Measurements from ENCODE around the gene MGMT.
A peak's percentile ranks its signal among the peaks of the same experiment; 100 is the strongest.
"Not testable (repeated sequence)": the region's sequence is repeated elsewhere in the genome, so short reads cannot be mapped to it uniquely, and the experiment has no call there.

Gene MGMT

DNA sequence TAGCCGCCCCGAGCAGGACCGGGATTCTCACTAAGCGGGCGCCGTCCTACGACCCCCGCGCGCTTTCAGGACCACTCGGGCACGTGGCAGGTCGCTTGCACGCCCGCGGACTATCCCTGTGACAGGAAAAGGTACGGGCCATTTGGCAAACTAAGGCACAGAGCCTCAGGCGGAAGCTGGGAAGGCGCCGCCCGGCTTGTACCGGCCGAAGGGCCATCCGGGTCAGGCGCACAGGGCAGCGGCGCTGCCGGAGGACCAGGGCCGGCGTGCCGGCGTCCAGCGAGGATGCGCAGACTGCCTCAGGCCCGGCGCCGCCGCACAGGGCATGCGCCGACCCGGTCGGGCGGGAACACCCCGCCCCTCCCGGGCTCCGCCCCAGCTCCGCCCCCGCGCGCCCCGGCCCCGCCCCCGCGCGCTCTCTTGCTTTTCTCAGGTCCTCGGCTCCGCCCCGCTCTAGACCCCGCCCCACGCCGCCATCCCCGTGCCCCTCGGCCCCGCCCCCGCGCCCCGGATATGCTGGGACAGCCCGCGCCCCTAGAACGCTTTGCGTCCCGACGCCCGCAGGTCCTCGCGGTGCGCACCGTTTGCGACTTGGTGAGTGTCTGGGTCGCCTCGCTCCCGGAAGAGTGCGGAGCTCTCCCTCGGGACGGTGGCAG is at the start of gene MGMT:
TSS of gene MGMT (plus strand) at position 539 of the 656 bp plus-strand sequence.
- peak; percentile 72 for DNase-seq

DNA sequence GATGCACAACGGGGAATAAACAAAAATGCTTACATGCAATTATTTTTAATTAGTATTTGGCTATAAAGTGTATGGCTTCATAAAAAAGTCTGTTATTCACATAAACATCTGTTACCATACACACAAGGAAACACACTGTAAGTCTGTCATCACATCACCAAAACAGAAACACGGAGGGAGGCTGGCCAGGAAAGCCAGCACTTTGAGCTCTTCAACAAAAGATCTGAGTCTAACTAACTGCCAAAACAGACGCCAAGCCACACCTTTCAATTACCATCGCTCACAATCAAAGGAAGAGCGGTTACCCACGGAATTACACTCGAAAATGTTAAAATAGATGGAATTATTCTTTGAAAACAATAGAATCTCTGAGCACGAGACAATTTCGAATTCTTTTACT is 49.2 kb upstream of the MGMT start:
- DNase-seq: no peak

DNA sequence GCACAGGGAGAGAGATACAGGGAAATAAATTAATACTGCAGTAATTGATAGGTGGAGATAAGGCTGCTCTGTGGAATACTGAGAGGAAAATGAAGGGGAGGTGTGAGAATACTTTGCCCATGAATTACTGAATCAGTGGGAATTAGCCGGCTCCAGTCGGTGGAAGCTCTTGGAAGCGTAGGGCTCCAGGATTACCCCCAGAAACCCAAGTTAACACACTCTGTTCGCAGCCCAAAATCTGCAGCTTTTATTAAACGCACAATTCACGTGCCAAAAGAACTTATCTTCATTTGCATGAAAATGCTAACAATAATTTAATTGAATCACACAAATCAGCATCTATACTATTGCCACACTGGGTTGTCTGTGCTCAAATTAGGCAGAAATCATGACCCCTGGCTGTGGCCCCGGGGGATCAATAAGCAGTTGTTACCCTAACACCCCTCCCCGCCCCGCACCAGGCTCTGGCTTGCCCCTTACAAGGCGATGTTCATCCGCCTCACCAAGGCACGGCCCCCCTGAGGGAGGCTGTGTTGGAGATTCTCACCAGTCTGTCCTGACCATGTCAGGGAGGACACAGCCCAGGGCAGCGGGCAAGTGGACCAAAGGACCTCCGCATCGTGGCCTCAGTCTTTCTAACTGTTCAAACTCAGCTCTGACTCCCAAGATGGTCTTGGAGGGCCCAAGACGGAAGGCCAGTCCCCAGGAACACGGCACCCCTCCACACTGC is 48.4 kb upstream of the MGMT start:
- no peak for DNase-seq

DNA sequence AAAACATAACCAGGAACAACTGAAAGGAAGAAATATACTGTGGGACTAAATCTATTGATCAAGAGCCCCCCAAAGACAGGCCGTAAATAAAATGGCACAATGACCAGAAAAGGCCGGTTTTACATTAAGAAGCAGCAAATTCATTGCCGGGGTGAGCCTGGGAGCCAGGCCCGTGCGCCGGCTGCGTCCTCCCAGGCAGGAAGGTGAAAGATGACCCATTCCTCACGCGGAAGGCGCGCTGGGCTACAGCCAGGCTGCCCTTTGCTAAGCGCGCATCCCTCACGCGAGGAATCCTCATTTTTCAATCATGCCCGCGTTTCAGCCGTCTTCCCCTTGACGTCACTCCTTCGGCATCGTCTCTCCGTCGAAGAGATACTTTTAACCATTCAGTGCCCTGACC is 47.6 kb upstream of the MGMT start:
- DNase-seq: no peak

DNA sequence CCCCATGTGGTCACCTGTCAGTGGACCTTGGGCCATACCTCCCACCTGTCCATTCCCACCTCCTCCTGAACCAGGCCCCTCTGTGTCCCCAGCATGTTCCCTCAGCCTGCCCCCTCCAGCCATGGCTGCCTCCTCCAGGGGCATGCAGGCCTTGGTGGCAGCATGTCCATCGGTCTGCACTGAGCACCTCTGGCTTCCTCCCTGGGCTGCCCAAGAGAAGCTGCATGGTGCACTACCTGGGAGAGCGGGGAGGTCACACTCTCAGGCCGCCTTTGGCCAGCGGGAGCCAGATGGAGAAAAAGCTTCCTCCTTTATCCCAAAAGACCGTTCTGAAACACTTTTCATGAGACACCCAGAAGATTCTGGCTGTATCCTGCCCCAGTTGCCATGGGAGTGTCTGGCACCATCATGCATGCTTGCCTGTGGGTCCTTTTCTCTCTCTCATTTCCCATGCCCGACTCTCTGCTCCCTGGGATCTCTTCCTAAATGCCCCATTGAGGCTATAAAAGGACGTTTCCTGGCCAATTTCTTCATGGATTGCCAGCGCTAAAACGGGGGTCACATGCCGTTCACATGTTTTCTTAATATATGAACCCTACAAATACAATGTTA is 45.5 kb upstream of the MGMT start:
- no peak for DNase-seq

DNA sequence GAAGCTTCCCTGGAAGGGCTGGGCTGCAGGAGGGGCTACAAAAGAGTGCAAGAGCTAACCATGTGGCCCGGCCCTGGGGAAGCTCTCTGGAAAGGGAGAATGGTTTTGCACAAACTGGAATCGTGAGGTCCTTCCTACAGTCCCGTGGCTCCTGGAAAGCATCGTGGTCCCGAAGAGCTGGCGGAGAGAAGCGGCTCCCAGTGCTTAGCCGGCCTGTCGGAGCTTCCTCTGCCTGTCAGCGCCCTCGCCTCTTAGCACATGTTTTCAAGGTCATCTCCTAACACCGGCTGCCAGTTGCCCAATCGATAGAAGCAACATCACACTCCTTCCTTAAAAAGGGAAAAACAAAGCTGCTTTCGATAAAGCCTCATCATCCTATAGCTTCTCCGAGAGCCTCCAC is 42.1 kb upstream of the MGMT start:
- no peak for DNase-seq

DNA sequence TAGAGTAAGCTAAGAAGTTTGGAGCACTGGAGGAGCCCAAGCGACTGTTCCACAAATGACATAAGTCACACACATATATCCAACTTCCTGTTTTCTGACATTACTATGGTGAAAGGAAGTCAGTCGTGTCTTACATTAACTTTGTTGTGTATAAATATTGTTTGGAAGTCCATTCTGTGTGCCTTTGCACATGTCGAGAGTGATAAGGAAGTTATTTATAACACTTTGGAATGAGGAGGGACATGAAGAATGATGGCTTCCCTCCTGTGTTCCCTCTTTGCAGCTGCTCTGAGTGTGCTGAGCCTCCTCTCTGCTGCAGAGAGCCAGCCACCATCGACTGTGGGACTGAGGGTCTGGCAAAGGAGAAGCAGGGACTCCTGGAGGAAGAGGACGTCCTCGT is 40.4 kb upstream of the MGMT start:
- DNase-seq: no peak

DNA sequence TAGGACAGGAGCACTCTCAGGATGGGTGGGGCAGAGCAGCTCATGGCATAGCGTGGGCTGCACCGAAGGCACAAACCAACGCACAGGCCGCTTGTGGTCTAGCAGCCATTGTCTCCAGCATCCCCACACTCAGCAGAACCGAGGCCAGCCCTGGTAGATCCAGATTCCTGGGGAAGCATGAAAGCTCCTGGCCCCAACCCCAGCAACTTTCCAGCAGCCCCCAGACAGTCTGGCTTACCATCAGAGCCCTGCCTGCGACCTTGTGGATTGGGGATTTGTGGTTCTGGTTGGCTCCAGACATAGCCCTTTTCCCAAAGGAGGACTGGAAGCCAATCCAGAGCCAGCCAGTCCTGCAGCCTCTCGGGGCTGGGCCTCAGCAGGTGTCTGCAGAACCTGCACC is 33.8 kb upstream of the MGMT start:
- no peak for DNase-seq

DNA sequence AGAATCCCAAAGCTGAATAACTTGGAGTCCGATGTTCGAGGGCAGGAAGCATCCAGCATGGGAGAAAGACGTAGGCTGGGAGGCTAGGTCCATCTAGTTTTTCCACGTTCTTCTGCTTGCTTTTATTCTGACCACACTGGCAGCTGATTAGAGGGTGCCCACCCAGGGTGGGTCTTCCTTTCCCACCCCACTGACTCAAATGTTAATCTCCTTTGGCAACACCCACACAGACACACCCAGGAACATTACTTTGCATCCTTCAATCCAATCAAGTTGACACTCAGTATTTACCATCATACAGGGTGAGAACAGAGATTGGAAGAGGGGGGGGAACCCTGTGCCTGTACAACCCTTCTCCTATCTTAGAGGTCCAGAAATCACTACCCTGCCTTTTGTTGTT is 31.3 kb upstream of the MGMT start:
- not testable (repeated sequence) for DNase-seq

DNA sequence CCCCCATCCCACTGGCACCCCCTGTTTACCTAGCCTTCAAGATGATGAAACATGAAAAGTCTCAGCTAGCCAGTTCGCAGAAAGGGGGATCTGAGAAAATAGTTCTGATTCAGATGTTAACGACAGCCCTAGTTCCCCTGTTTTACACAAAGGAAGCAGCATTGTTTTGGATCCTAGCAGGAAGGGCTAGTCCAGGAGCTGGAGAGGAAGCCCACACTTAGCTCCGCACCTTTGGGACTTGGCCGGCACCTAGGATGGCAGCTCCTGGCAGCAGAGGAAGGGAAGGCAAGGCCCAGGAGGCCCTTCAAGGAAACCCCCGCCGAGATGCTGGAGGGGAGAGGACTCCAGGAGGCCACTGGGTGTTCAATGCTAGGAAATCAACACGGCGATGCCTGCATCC is 29.0 kb upstream of the MGMT start:
- DNase-seq: no peak

DNA sequence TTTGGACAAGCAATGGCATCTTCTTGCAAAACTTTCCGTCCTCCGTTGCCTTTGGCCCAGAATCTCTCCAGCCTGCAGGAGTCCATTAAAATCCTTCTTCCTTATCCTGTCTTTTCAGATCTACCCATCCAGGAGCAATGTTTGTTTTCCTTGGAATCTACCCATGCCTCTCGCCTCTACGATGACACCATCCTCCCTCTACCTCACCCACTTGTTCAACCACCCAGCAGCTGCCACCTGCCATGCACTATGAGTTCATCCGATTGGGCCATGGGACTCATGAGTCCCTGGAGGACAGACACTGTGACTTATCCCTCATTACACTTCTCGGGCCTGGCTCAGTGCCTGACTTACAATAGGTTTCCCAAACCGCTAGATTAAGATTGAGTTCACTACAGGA is 26.8 kb upstream of the MGMT start:
- DNase-seq: no peak

DNA sequence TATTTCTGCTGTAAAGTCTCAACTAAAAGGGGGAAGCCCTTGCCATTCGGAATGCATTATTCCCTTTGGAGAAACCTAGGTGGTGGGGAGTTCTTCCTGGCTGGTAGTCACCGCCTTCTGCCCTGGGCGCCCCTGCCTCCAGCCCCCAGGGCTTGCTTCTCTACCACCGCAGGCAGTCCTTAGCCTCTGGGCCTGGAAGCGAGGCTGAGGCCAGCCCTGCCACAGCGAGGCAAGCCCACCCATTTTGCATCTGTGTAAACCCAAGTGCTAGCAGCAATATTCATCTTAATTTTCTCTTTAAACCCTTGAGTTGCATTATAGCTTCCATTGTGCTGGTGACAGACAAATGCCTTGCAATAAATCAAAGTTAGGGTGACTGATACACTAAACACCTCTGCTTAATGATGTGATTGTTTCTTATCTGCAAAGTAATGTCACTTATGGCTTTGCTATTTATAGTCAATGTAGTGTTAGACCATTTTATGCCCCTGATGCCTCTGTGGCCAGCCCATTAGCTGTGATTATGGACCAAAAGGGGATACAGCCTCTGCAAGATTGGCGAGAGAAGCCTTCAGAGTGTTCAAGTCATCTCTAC is 26.2 kb upstream of the MGMT start:
- DNase-seq: no peak

DNA sequence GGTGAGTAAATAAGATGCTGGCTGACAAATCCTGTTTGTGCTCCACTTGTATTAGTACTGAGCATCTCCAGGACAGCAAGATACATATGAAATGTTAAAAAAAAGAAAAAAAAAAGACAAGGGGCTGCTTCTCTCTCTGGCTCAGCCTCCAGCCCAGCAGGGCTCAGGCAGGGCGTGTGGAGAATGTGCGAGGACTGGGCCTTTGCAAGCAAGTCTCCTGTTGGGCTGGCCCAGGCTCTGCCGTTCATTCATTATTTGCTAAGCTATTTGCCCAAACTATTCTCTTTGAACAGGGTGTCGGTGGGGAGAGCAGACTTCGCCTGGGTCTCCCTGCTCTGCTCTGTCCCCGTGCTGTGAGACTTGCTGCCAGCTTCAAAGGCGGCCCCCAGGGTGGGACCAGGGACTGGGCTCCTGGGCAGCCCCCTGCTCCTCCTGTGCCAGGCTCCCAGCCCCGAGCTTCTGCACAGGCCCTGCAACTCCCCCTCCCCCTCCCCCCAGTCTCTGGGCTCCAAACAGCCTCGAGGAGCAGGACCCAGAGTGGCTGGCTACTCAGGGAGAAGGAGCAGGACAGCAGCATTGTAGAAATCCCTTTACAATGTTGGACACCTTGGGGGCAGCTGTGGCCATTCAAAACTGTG is 25.6 kb upstream of the MGMT start:
- no peak for DNase-seq

DNA sequence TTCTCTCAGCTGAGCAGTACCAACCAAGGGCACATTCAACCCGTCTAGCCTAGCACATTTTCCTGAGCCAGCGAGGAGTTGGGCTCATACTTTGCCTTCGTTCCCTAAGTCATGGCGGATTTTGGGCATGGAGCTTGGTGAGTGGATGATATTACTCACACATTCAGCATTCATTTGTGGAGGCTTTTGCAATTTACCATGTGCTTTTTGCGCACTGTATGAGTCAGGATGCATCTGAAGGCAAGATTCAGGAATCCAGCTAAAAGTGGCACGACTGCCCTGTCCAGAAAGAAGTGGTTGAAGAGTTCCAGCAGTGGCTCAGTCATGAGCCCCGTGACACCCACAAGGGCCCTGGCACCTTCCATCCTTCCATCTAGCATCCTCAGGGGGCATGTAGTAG is 24.2 kb upstream of the MGMT start:
- no peak for DNase-seq

DNA sequence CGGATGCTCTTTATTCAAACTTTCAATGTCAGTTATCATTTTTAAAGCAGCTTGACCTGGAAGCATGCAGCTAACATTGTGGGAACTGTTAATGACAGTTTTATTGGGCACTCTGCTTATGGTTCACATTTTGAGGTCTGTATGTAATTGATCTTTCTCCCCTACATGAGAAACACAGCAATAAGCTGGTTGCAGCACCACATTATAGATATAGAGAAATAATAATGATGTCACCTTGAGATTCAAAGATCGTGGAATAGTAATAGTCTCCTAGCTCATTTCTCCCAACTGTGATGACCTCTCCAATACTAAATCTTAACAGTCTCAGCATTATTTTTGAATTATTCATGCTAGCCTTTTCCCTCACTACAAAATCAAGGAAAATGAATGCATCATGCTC is 22.7 kb upstream of the MGMT start:
- no peak for DNase-seq

DNA sequence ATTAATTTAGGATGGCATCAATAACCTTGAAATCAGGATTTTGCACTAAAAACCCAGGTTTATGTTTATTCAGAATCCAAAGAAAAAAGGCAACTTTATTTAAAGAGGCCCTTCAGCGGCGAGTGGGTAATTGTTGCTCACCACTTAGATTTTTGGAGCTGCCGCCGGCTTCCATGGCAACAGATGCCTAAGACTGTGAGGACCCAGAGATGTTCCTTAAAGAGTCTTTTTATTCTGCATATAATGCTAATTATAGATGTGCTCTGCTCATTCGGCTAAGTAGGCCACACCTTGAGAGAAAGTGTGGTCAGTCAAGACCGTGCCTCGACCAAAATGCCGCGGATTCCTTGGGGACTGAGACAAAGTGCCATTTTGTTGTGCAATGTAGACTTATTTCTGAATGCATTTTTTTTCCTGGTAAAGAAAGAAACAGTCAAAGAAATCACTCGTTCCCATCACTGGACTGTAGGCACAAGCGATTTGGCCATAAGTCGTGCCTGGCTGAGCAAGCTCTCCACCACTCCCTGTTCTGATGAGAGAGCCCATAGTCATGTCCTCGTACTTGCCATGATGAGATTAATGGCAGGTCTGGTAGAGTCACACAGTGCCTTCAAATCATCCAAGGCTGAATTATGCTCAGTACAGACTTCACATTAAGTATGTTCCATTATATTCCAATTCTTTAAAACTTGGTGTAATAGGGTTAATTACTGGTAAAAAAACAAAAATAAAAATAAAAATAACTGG is 21.4 kb upstream of the MGMT start:
- no peak for DNase-seq

DNA sequence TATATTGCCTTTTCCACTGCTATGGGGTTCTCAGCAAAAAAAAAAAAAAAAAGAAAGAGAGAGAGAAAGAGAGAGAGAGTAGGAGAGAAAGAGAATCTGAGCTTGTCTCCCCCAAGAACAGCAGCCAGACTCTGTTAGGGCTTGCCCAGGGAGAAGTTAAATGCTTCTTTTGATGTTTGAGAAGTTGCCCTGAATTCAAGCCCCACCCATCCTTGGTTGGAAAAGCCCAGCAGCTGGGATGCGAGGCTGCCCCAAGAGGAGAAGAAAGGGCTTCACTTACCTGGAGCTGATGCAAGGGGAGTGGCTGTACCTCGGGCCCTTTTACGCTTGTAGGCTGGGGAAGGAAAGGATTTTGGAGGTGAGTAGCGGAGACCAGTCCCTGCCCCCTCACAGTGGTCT is 20.9 kb upstream of the MGMT start:
- DNase-seq: no peak

DNA sequence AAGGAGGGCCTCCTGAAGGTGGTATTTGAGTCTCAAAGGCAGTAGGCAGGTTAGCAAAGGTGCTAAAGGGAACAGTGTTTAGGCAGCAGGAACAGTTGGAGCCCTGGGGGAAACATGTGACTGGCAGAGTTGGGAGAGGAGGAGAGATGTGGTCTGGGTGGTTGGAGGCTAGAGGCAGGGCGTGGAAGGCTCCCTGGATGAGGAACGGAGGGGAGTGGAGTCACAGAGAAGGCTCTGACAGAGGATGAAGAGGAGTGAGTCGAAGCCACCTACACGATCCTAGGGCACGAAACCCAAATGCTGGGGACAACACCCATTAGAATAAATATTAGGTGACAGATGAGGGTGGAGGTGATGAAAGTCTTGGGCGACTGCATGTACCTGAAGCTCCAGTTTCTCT is 19.6 kb upstream of the MGMT start:
- no peak for DNase-seq

DNA sequence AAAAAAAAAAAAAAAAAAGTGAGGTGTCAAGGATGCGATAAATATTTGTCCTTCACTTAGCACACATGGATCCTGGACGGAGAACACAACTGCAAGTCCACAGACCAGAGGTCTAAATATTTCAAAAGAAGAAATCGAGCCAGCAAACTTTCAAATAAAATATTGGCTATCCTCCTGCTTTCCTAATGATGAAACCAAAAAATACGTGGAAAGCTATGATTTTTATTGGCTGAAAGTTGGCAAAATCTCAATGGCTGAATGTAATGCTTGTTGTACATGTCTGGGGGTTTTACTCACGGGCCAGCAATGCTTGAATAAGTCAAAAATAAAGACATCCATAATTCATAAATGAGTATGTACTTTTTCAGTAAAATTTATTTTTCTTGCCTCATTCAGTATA is 19.0 kb upstream of the MGMT start:
- DNase-seq: no peak

DNA sequence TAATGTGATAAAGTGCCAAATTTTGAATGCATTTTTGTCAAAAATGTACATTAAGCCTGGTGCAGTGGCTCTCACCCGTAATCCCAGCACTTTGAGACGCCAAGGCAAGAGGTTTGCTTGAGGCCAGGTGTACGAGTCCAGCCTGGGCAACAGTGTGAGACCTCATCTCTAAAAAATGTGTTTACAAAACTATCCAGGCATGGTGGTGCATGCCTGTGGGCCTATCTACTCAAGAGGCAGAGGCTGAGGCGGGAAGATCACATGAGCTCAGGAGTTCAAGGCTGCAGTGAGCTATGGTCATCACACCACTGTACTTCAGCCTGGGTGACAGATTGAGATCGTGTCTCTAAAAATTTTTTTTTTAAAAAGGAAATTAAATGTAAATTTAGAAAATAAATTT is 18.5 kb upstream of the MGMT start:
- no peak for DNase-seq

DNA sequence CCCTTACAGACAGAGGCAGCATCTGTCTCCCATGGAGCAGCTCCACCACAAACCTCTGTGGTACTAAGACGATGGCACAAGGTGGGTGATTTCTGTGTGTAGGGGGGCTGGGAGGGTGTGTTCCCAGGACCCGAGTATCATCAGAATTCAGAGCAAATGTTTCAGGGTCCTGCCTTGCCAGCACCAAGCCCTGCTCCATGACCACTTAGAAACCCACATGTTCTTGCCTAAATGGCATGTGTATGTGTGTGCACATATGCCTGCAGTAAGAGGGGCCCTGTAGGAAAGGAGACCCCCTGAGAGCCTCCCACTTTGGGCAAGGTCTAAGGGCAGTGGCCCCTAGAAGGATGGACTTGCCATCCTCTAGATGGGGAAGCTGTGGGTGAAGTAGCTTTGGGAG is 17.1 kb upstream of the MGMT start:
- DNase-seq: no peak

DNA sequence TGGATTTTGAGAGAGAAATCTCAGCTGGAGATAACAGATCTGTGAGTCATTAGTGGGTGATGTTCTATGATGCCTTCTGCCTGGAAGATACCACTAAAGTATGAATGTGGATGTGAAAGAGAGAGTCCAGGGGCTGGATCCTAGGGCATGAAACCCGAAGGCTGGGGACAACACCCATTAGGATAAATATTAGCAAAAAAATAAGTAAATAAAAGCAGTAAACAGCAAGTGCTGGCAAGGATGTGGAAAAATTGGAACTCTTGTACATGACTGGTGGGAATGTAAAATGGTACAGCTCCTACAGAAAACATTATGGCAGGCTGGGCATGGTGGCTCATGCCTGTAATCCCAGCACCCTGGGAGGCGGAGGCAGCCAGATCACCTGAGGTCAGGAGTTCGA is 16.6 kb upstream of the MGMT start:
- DNase-seq: no peak

DNA sequence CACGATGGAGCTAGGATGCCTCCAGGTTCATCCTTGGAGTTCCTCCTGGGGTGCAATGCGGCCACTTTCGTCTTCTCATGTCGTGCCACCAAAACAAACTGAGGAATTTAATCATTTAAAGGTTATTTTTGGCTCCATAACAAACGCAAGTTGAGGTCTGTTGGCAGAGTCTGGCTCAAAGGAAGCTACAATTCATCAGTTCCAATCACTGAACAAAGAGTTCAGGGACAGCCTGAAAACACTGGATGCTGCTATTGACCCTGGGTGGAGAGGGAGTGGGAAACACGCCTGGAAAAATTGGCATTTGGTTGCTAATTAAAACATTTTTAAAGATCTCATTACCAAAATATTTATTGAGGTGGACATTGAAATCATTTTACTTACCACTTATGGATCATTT is 11.4 kb upstream of the MGMT start:
- no peak for DNase-seq
